Ascending aorta (tissue), 2 donors: ENCODE results near the gene PAQR5. TPM values are rescaled to one million over a fixed set of nuclear protein-coding genes. Genes with fewer than 3 reads are reported as not detected.

Experiments used
- DNase-seq, 2 donors: peaks; one replicate each; pipeline ENCODE4 v3.0.0-alpha.2; 2019; ENCODE audit warnings: low spot score in 2 of 2
- H3K27ac ChIP-seq, 2 donors: fragments of 200-600 bp; sonication (generic); one replicate each; pipeline ENCODE4 v1.5.1; 2016 to 2017; ENCODE audit warnings: mild to moderate bottlenecking in 1 of 2
- H3K27me3 ChIP-seq: fragments of 200-600 bp; sonication (generic); one replicate; pipeline ENCODE4 v1.5.1; 2017
- H3K36me3 ChIP-seq, 2 donors: fragments of 200-600 bp; sonication (generic); one replicate each; pipeline ENCODE4 v1.5.1; 2016
- H3K4me1 ChIP-seq, 2 donors: fragments of 200-600 bp; sonication (generic); one replicate each; pipeline ENCODE4 v1.5.1; 2016 to 2017; ENCODE audit warnings: mild to moderate bottlenecking in 1 of 2
- H3K4me3 ChIP-seq, 2 donors: fragments of 200-600 bp; sonication (generic); one replicate each; pipeline ENCODE4 v1.5.1; 2016 to 2017; ENCODE audit warnings: mild to moderate bottlenecking in 1 of 2
- H3K9me3 ChIP-seq, 2 donors: fragments of 200-600 bp; sonication (generic); one replicate each; pipeline ENCODE4 v1.5.1; 2016
- intact Hi-C: fragments of 100-400 bp; cut with DNase I; formaldehyde crosslinking; loops from one replicate; pipeline ENCODE4 v1.15.1; 2023
- total RNA-seq: library from RNA; depleted of rRNA; stranded (reverse); fragments of >200 nt; gene quantifications from one replicate; pipeline ENCODE4 v1.1.0, GENCODE V29; 2016
- TF ChIP-seq, protein P1 (sequence below), 3 experiments: fragments of 200-600 bp in 2 of 3; fragments of 450-650 bp in 1 of 3; sonication (generic) in 2 of 3; IDR thresholded peaks; one replicate each; pipeline ENCODE4 v1.5.1; 2016 to 2019; ENCODE audit warnings: antibody characterized with exemption in 3 of 3, mild to moderate bottlenecking in 1 of 3, moderate library complexity in 1 of 3

The PAQR5 gene
- total RNA-seq, 1 donor from 2014 or later, result 1.1 TPM

DNA sequence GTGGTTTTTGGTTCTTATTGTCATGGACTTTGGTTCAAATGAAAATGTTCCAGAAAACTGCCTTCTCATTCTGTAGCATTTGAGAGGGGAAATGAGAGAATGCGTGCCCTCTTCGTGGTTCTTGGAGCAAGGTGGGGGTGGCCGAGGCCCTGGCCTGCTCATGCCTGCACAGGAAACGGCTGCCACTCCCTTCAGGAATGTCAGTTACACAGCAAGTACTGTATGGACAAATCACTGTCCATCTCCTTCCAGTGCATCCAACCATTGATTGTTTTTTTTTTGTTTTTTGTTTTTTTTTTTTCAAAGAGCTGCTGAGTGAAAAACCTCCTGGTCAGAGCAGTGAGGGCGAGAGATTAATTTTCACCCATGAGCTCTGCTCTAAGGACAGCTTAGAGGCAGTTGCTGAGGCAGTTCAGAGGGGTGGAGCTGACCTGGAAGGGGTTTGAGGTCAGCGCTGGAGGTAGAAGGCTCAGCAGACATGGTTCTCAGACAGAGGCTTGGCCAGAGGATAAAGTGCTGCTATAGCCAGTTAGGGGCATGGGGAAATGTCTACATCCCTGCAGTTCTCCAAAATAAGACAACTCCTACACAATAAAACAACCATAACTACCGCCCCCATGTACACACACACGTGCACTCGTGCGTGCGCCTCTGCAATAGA, 95.2 kb downstream of the PAQR5 start:
- H3K27ac ChIP-seq, result no peak overlapping the region
- H3K4me3 ChIP-seq, result peak overlapping the region in 1 of 2 donors; percentile 46
- H3K36me3 ChIP-seq, result no peaks in the 10 kb centered on the region
- H3K27me3 ChIP-seq, result no peaks in the 10 kb centered on the region
- intact Hi-C loops, result loop anchor here (1.0 kb wide), 1 partner anchor 335 kb away; no protein-coding TSS in a partner anchor
- no peaks in the 10 kb centered on the region for H3K9me3 ChIP-seq
- DNase-seq, result no peak
- peaks cover 0 to 7% of the 10 kb centered on the region in 2 donors for H3K4me1 ChIP-seq
- TF ChIP-seq, protein P1, sequence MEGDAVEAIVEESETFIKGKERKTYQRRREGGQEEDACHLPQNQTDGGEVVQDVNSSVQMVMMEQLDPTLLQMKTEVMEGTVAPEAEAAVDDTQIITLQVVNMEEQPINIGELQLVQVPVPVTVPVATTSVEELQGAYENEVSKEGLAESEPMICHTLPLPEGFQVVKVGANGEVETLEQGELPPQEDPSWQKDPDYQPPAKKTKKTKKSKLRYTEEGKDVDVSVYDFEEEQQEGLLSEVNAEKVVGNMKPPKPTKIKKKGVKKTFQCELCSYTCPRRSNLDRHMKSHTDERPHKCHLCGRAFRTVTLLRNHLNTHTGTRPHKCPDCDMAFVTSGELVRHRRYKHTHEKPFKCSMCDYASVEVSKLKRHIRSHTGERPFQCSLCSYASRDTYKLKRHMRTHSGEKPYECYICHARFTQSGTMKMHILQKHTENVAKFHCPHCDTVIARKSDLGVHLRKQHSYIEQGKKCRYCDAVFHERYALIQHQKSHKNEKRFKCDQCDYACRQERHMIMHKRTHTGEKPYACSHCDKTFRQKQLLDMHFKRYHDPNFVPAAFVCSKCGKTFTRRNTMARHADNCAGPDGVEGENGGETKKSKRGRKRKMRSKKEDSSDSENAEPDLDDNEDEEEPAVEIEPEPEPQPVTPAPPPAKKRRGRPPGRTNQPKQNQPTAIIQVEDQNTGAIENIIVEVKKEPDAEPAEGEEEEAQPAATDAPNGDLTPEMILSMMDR (IDR thresholded peaks at IDR 0.05), result no peak

DNA sequence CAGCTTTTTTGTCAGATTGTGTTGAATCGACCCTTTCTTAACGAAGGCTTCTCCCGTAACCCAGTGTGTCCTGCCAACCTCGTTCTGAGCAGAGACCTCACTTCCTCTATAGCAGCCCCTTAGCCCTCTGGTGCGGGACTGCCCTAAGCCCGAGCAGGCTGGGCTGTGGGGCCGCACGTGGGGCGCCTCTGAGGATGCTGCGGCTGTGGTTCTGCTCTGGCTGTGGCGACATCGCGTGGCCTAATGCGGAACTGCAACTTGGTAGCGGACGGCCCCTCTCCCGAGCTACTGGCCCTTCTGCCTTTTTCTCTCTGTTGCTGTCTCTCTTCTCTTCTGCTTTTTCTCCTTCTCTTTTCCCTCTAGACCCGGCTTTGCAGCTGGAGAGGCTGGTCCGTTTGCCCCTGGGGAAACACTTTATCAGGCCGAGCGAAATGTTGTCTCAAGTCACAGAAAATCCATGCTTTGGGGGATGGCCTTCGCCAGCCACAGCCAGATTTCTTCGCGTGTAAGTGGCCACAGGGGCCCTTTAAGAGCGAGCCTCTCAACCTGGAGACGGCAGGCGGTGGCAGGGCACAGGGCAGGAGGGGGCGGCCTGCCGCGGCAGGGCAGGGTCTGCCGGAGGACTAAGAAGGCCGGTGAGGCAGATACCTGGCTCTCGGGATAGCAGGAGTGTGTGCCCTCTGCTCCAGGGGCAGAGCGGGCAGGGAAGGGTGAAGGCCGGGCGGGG, 96.0 kb downstream of the PAQR5 start:
- intact Hi-C loops, result loop anchor here (1.0 kb wide), 1 partner anchor 335 kb away; no protein-coding TSS in a partner anchor
- Histone ChIP-seq H3K27ac (no peak overlapping the region), H3K36me3 (no peaks in the 10 kb centered on the region), H3K4me1 (peaks cover 0 to 7% of the 10 kb centered on the region in 2 donors), H3K27me3 (no peaks in the 10 kb centered on the region), H3K9me3 (no peaks in the 10 kb centered on the region), H3K4me3 (peak overlapping the region; percentile 19 to 46)
- DNase-seq, result peak in 1 of 2 donors; percentile 85
- TF ChIP-seq, protein P1 (IDR thresholded peaks at IDR 0.05), result peak; percentile 78 to 99 (median 98)

DNA sequence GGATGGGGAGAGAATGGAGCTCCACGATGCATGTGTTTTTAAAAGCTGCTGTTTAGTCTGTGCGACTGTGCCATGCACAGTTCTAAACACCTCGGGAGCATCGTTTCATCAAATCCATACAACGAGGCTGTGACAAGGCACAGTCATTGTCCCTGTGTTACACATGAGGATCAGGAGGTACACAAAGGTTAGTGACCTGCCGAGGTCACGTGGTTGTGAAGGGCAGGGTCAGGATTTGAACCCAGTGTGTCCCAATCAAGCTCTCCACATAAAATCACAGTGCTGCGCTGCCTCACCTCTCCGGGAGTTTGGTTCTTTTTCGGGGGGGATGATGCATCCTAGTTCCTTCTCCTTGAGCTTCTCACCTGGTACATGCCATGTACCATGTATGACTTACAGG, 96.7 kb downstream of the PAQR5 start:
- TF ChIP-seq, protein P1 (IDR thresholded peaks at IDR 0.05), result no peak
- Histone ChIP-seq H3K4me1 (peaks cover 0 to 7% of the 10 kb centered on the region in 2 donors), H3K27me3 (no peaks in the 10 kb centered on the region), H3K9me3 (no peaks in the 10 kb centered on the region), H3K36me3 (no peaks in the 10 kb centered on the region), H3K27ac (no peak overlapping the region), H3K4me3 (no peak overlapping the region)
- DNase-seq, result no peak
- intact Hi-C loops, result no loop called here

DNA sequence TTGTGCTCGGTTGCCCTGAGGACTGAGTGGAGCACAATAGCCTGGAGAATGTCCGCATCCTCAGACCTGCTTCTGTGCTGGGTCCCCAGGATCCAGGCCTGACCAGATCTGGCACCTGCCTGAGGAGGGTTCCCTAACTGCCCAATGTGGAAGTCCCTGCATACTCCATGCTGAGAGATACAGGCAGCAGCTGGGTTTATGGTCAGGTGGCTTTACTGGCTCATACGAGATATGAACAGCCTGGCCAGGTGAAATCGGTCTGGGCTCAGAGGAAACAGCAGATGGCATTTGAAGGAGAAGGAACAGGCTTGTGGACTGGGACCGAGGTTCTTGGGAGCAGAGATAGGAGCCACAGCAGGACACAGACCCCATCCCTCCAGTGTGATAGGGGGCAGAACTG, 97.3 kb downstream of the PAQR5 start:
- H3K9me3 ChIP-seq, result no peaks in the 10 kb centered on the region
- H3K27ac ChIP-seq, result no peak overlapping the region
- no peak for DNase-seq
- no peaks in the 10 kb centered on the region for H3K27me3 ChIP-seq
- peaks cover 0 to 7% of the 10 kb centered on the region in 2 donors for H3K4me1 ChIP-seq
- TF ChIP-seq, protein P1 (IDR thresholded peaks at IDR 0.05), result no peak
- intact Hi-C loops, result no loop called here
- H3K36me3 ChIP-seq, result no peaks in the 10 kb centered on the region
- H3K4me3 ChIP-seq, result no peak overlapping the region

DNA sequence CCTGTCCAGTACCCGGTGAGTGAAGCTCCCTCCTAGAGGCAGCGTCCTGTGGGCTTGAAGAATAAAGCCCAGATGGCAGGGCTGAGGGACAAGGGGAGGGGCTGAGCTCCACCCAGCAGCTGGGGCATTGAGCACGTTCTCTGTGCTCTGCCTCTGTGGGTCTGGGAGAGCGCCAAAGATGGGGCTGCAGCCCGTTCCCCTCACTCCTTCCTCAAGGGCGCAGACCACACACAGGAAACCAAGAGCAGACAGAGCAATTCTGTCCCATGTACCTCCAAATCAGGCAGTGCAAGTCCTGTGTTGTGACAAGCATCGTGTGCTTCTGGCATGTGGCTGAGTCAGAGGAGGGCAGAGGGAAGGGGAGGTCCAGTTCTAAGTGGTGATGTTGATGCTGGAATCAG, 99.8 kb downstream of the PAQR5 start:
- intact Hi-C loops, result no loop called here
- Histone ChIP-seq H3K4me1 (peaks cover 0 to 7% of the 10 kb centered on the region in 2 donors), H3K4me3 (no peak overlapping the region), H3K27ac (no peak overlapping the region), H3K27me3 (no peaks in the 10 kb centered on the region), H3K36me3 (no peaks in the 10 kb centered on the region), H3K9me3 (no peaks in the 10 kb centered on the region)
- no peak for DNase-seq
- TF ChIP-seq, protein P1 (IDR thresholded peaks at IDR 0.05), result no peak
